ENCODE data around the gene TMEFF2. TPM values are rescaled to one million over a fixed set of nuclear protein-coding genes. Genes with fewer than 3 reads are reported as not detected.

Gene TMEFF2
- total RNA-seq, 1 donor from 2014 or later: 0.16 TPM

DNA sequence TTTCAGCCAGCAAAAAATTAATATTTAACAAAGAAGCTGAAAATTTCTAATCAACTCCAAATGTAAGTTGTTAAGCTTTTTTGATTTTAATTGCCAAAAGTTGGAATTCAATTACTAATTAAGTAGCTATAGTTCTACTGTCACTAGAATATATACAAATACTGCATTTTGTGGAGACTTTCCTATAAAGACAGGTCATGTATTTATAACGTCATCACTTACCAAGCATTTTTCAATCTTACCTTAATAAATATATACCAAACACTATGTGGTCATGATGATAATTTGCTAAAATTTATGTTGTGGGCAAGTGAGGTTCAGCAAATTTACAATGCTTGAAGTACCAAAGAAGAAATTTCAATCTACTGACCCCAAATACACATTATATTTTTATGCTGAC is 24.2 kb upstream of the TMEFF2 start:
- H3K27me3 ChIP-seq (ENCODE audit: low read depth): no peaks in the 10 kb centered on the region
- H3K4me3 ChIP-seq: no peak overlapping the region
- no peak overlapping the region for H3K27ac ChIP-seq (replicated peaks)
- no peaks in the 10 kb centered on the region for H3K4me1 ChIP-seq
- no peaks in the 10 kb centered on the region for H3K36me3 ChIP-seq
- DNase-seq: no peak
- H3K9me3 ChIP-seq (replicated peaks): no peaks in the 10 kb centered on the region
- intact Hi-C loops (cut with micrococcal nuclease): no loop called here
- no peak for TF ChIP-seq CTCF (IDR thresholded peaks at IDR 0.05; ENCODE audit: borderline replicate concordance)

- H3K27me3 ChIP-seq (ENCODE audit: low read depth): no peaks in the 10 kb centered on the region
- H3K27ac ChIP-seq (replicated peaks): no peak overlapping the region
- H3K36me3 ChIP-seq: no peaks in the 10 kb centered on the region
- H3K4me1 ChIP-seq: no peaks in the 10 kb centered on the region
- no peak for TF ChIP-seq CTCF (IDR thresholded peaks at IDR 0.05; ENCODE audit: borderline replicate concordance)
- no peak for DNase-seq
- intact Hi-C loops (cut with micrococcal nuclease): no loop called here
- H3K9me3 ChIP-seq (replicated peaks): no peaks in the 10 kb centered on the region
- H3K4me3 ChIP-seq: no peak overlapping the region
Observed at GRCh38 chr2:192218377-192218776, 23.6 kb upstream of the TMEFF2 start.

- Histone ChIP-seq H3K27ac (replicated peaks) (no peak overlapping the region), H3K4me1 (no peaks in the 10 kb centered on the region), H3K9me3 (replicated peaks) (peaks cover 8% of the 10 kb centered on the region), H3K27me3 (ENCODE audit: low read depth) (no peaks in the 10 kb centered on the region), H3K36me3 (no peaks in the 10 kb centered on the region), H3K4me3 (no peak overlapping the region)
- intact Hi-C loops (cut with micrococcal nuclease): no loop called here
- DNase-seq: no peak
- TF ChIP-seq CTCF (IDR thresholded peaks at IDR 0.05; ENCODE audit: borderline replicate concordance): no peak
Observed at GRCh38 chr2:192216336-192216735, 21.6 kb upstream of the TMEFF2 start.

DNA sequence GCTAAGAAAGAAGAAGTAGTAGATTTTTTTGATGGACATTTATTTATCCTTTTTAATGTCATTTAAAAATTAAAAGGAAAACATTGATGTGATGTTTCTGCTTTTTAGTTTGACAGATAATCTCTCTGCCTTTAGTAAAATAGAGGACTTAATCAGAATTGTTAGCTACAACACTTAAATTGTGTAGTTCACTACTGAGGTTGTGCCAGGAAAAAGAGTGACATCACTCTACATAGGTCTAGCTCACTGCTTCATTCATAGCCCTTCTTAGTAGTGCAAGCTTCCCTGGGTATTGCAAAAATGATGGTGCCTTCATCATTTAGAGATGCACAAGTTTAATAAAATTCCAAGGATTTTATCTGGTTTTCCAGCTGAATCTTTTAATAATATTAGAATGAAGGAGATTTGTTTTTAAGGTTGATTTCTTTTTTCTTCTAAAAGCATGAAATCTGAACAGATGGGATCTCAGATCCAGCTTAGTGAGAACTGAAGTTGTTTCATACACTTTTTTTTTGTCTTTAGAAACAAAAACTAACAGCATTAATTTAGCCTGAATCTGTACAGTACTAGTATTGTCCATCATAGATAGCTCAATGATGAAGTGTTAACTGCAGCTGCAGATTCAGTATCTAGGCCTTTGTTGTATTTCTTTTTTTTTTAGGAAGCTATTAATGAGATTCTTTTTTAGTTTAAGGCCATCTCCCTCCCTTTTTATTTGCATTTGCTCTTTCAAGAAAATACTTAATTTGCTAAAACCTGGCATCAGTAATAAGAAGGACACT is 20.6 kb upstream of the TMEFF2 start:
- Histone ChIP-seq H3K4me1 (no peaks in the 10 kb centered on the region), H3K4me3 (no peak overlapping the region), H3K36me3 (no peaks in the 10 kb centered on the region), H3K9me3 (replicated peaks) (peaks cover 9% of the 10 kb centered on the region), H3K27ac (replicated peaks) (no peak overlapping the region), H3K27me3 (ENCODE audit: low read depth) (no peaks in the 10 kb centered on the region)
- no peak for DNase-seq
- TF ChIP-seq CTCF (IDR thresholded peaks at IDR 0.05; ENCODE audit: borderline replicate concordance): no peak
- intact Hi-C loops (cut with micrococcal nuclease): no loop called here

- intact Hi-C loops (cut with micrococcal nuclease): no loop called here
- H3K9me3 ChIP-seq (replicated peaks): peaks cover 9% of the 10 kb centered on the region
- no peaks in the 10 kb centered on the region for H3K4me1 ChIP-seq
- no peak overlapping the region for H3K27ac ChIP-seq (replicated peaks)
- no peak for DNase-seq
- no peak for TF ChIP-seq CTCF (IDR thresholded peaks at IDR 0.05; ENCODE audit: borderline replicate concordance)
- no peaks in the 10 kb centered on the region for H3K36me3 ChIP-seq
- no peak overlapping the region for H3K4me3 ChIP-seq
- no peaks in the 10 kb centered on the region for H3K27me3 ChIP-seq (ENCODE audit: low read depth)
Observed at GRCh38 chr2:192208848-192209247, 14.1 kb upstream of the TMEFF2 start.
